Activated naive CD8-positive, alpha-beta T cell treated with anti-CD3 and anti-CD28 coated beads for 36 hours (primary cell): ENCODE measurements around the gene PIF1. TPM values are rescaled to one million over a fixed set of nuclear protein-coding genes. Genes with fewer than 3 reads are reported as not detected.

Experiments
- DNase-seq: peaks from one replicate; pipeline ENCODE4 v3.0.0; 2021
- H3K27ac Mint-ChIP-seq: one replicate; pipeline ENCODE4 v1.8.0; 2022; ENCODE audit warnings: mild to moderate bottlenecking, moderate library complexity, mixed read lengths
- H3K27me3 Mint-ChIP-seq: one replicate; pipeline ENCODE4 v1.8.0; 2022; ENCODE audit warnings: mild to moderate bottlenecking, mixed read lengths
- H3K36me3 Mint-ChIP-seq: one replicate; pipeline ENCODE4 v1.8.0; 2021; ENCODE audit warnings: mild to moderate bottlenecking, mixed read lengths
- H3K4me1 Mint-ChIP-seq: one replicate; pipeline ENCODE4 v1.8.0; 2021; ENCODE audit warnings: mixed read lengths
- H3K4me3 Mint-ChIP-seq: one replicate; pipeline ENCODE4 v1.8.0; 2022; ENCODE audit warnings: mild to moderate bottlenecking, moderate library complexity, mixed read lengths
- H3K9me3 Mint-ChIP-seq: one replicate; pipeline ENCODE4 v1.8.0; 2022; ENCODE audit warnings: mixed read lengths
- total RNA-seq, 2 experiments: library from RNA; stranded (reverse); gene quantifications; one replicate each; pipeline ENCODE4 v1.2.3, GENCODE V29; 2021

The PIF1 gene
- total RNA-seq, 2 experiments from 2014 or later: 27.3 to 30.4 TPM

GRCh38 chr15:64854526-64854925 lies 29.1 kb upstream of the PIF1 start:
- H3K27ac Mint-ChIP-seq: no peak overlapping the region
- no peaks in the 10 kb centered on the region for H3K9me3 Mint-ChIP-seq
- peaks cover 21% of the 10 kb centered on the region for H3K4me1 Mint-ChIP-seq
- no peaks in the 10 kb centered on the region for H3K27me3 Mint-ChIP-seq
- peaks cover 5% of the 10 kb centered on the region for H3K36me3 Mint-ChIP-seq
- no peak for DNase-seq
- no peak overlapping the region for H3K4me3 Mint-ChIP-seq

- no peak overlapping the region for H3K27ac Mint-ChIP-seq
- peaks cover 7% of the 10 kb centered on the region for H3K36me3 Mint-ChIP-seq
- H3K9me3 Mint-ChIP-seq: no peaks in the 10 kb centered on the region
- no peak overlapping the region for H3K4me3 Mint-ChIP-seq
- H3K4me1 Mint-ChIP-seq: peaks cover 21% of the 10 kb centered on the region
- no peak for DNase-seq
- no peaks in the 10 kb centered on the region for H3K27me3 Mint-ChIP-seq
Measured at GRCh38 chr15:64854041-64854440, 28.6 kb upstream of the PIF1 start.

GRCh38 chr15:64851503-64851840 lies 26.0 kb upstream of the PIF1 start:
- DNase-seq: no peak
- no peaks in the 10 kb centered on the region for H3K27me3 Mint-ChIP-seq
- peaks cover 19% of the 10 kb centered on the region for H3K4me1 Mint-ChIP-seq

GRCh38 chr15:64850778-64851502 lies 25.5 kb upstream of the PIF1 start:
- Mint-ChIP-seq H3K27me3 (no peaks in the 10 kb centered on the region), H3K27ac (no peak overlapping the region), H3K4me3 (no peak overlapping the region), H3K36me3 (peaks cover 10% of the 10 kb centered on the region), H3K4me1 (peaks cover 16% of the 10 kb centered on the region), H3K9me3 (no peaks in the 10 kb centered on the region)
- no peak for DNase-seq

More at GRCh38 chr15:64851503-64851840, 26.0 kb upstream of the PIF1 start:
- no peak overlapping the region for H3K27ac Mint-ChIP-seq
- peaks cover 10% of the 10 kb centered on the region for H3K36me3 Mint-ChIP-seq
- no peaks in the 10 kb centered on the region for H3K9me3 Mint-ChIP-seq
- H3K4me3 Mint-ChIP-seq: no peak overlapping the region

GRCh38 chr15:64847876-64848716 lies 22.6 kb upstream of the PIF1 start:
- Mint-ChIP-seq H3K9me3 (no peaks in the 10 kb centered on the region), H3K36me3 (peaks cover 8% of the 10 kb centered on the region), H3K27me3 (no peaks in the 10 kb centered on the region), H3K4me3 (no peak overlapping the region), H3K27ac (no peak overlapping the region), H3K4me1 (peaks cover 36% of the 10 kb centered on the region)
- DNase-seq: no peak

GRCh38 chr15:64847448-64847847 lies 22.0 kb upstream of the PIF1 start:
- Mint-ChIP-seq H3K27ac (no peak overlapping the region), H3K36me3 (peaks cover 8% of the 10 kb centered on the region)

GRCh38 chr15:64847016-64847415 lies 21.6 kb upstream of the PIF1 start:
- Mint-ChIP-seq H3K27ac (no peak overlapping the region), H3K36me3 (peaks cover 8% of the 10 kb centered on the region), H3K27me3 (no peaks in the 10 kb centered on the region), H3K4me1 (peaks cover 45% of the 10 kb centered on the region), H3K9me3 (no peaks in the 10 kb centered on the region), H3K4me3 (no peak overlapping the region)
- no peak for DNase-seq

More at GRCh38 chr15:64847448-64847847, 22.0 kb upstream of the PIF1 start:
- Mint-ChIP-seq H3K4me1 (peaks cover 41% of the 10 kb centered on the region), H3K27me3 (no peaks in the 10 kb centered on the region), H3K9me3 (no peaks in the 10 kb centered on the region), H3K4me3 (no peak overlapping the region)
- DNase-seq: no peak

GRCh38 chr15:64845831-64846595 lies 20.6 kb upstream of the PIF1 start:
- peaks cover 47% of the 10 kb centered on the region for H3K4me1 Mint-ChIP-seq
- no peak overlapping the region for H3K27ac Mint-ChIP-seq
- no peaks in the 10 kb centered on the region for H3K9me3 Mint-ChIP-seq
- no peak for DNase-seq
- H3K4me3 Mint-ChIP-seq: no peak overlapping the region
- H3K36me3 Mint-ChIP-seq: peaks cover 7% of the 10 kb centered on the region
- H3K27me3 Mint-ChIP-seq: no peaks in the 10 kb centered on the region

GRCh38 chr15:64845183-64845611 lies 19.8 kb upstream of the PIF1 start:
- H3K4me3 Mint-ChIP-seq: peak overlapping the region; percentile 82
- peaks cover 54% of the 10 kb centered on the region for H3K4me1 Mint-ChIP-seq
- no peaks in the 10 kb centered on the region for H3K9me3 Mint-ChIP-seq
- peak overlapping the region; percentile 36 for H3K27ac Mint-ChIP-seq
- H3K27me3 Mint-ChIP-seq: no peaks in the 10 kb centered on the region
- peaks cover 7% of the 10 kb centered on the region for H3K36me3 Mint-ChIP-seq
- DNase-seq: no peak

- H3K4me1 Mint-ChIP-seq: peaks cover 54% of the 10 kb centered on the region
- H3K9me3 Mint-ChIP-seq: no peaks in the 10 kb centered on the region
- peak overlapping the region; percentile 82 for H3K4me3 Mint-ChIP-seq
- peaks cover 7% of the 10 kb centered on the region for H3K36me3 Mint-ChIP-seq
- H3K27me3 Mint-ChIP-seq: no peaks in the 10 kb centered on the region
- H3K27ac Mint-ChIP-seq: peak overlapping the region; percentile 36
- DNase-seq: peak; percentile 23
Measured at GRCh38 chr15:64844576-64845145, 19.2 kb upstream of the PIF1 start.

- Mint-ChIP-seq H3K4me3 (peak overlapping the region; percentile 82), H3K27me3 (no peaks in the 10 kb centered on the region), H3K4me1 (peaks cover 54% of the 10 kb centered on the region), H3K9me3 (no peaks in the 10 kb centered on the region), H3K36me3 (peaks cover 4% of the 10 kb centered on the region), H3K27ac (peak overlapping the region; percentile 36)
- DNase-seq: no peak
Measured at GRCh38 chr15:64843991-64844390, 18.5 kb upstream of the PIF1 start.

GRCh38 chr15:64842986-64843561 lies 17.6 kb upstream of the PIF1 start:
- no peaks in the 10 kb centered on the region for H3K27me3 Mint-ChIP-seq
- H3K4me1 Mint-ChIP-seq: peaks cover 60% of the 10 kb centered on the region
- H3K4me3 Mint-ChIP-seq: peak overlapping the region; percentile 82
- H3K9me3 Mint-ChIP-seq: no peaks in the 10 kb centered on the region
- peaks cover under 1% of the 10 kb centered on the region for H3K36me3 Mint-ChIP-seq
- H3K27ac Mint-ChIP-seq: peak overlapping the region; percentile 63
- no peak for DNase-seq

GRCh38 chr15:64842096-64842939 lies 16.9 kb upstream of the PIF1 start:
- Mint-ChIP-seq H3K36me3 (no peaks in the 10 kb centered on the region), H3K27me3 (no peaks in the 10 kb centered on the region), H3K4me1 (peaks cover 62% of the 10 kb centered on the region), H3K4me3 (peak overlapping the region; percentile 82), H3K9me3 (no peaks in the 10 kb centered on the region), H3K27ac (peak overlapping the region; percentile 63)
- DNase-seq: no peak
